Panc1 (cell line): Measurements from ENCODE around the gene RBMS3.

Experiments used
- POLR2AphosphoS5 ChIP-seq: IDR thresholded peaks from 2 replicates; pipeline ENCODE4 v1.6.1; 2012; ENCODE audit warnings: mild to moderate bottlenecking, low read depth, low read length, moderate library complexity
- REST ChIP-seq, 2 experiments: IDR thresholded peaks; 2 replicates each; pipeline ENCODE4 v1.6.1; 2011 to 2012; ENCODE audit warnings: low read depth in 2 of 2, control low read depth in 1 of 2, low read length in 1 of 2, mild to moderate bottlenecking in 1 of 2, moderate library complexity in 1 of 2; ENCODE audit not compliant: insufficient read depth in 1 of 2
- TF ChIP-seq, protein P1 (sequence below): fragments of 450-650 bp; IDR thresholded peaks from 2 replicates; pipeline ENCODE4 v1.5.1; 2017; ENCODE audit warnings: mild to moderate bottlenecking

GRCh38 chr3:30042916-30043555 lies 762.2 kb downstream of the RBMS3 start:
- TF ChIP-seq, protein P1, sequence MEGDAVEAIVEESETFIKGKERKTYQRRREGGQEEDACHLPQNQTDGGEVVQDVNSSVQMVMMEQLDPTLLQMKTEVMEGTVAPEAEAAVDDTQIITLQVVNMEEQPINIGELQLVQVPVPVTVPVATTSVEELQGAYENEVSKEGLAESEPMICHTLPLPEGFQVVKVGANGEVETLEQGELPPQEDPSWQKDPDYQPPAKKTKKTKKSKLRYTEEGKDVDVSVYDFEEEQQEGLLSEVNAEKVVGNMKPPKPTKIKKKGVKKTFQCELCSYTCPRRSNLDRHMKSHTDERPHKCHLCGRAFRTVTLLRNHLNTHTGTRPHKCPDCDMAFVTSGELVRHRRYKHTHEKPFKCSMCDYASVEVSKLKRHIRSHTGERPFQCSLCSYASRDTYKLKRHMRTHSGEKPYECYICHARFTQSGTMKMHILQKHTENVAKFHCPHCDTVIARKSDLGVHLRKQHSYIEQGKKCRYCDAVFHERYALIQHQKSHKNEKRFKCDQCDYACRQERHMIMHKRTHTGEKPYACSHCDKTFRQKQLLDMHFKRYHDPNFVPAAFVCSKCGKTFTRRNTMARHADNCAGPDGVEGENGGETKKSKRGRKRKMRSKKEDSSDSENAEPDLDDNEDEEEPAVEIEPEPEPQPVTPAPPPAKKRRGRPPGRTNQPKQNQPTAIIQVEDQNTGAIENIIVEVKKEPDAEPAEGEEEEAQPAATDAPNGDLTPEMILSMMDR, result no peak
- TF ChIP-seq REST (IDR thresholded peaks at IDR 0.05; ENCODE audit: insufficient read depth in 1 of 2, low read depth in 2 of 2, low read length in 1 of 2), result no peak
- no peak for TF ChIP-seq POLR2AphosphoS5
